Stimulated activated CD8-positive, alpha-beta memory T cell treated with anti-CD3 and anti-CD28 coated beads, Interleukin-12 subunit alpha, Interleukin-12 subunit beta, amount 100 ng/mL, for 1 hour (primary cell): ENCODE results near the gene GRAMD2A.

Experiments used
- DNase-seq: peaks from one replicate; pipeline ENCODE4 v3.0.0-alpha.2; 2020; ENCODE audit warnings: low read depth

Gene GRAMD2A

GRCh38 chr15:72217216-72217615, 19.6 kb upstream of the GRAMD2A start:
- no peak for DNase-seq

- no peak for DNase-seq
These were observed 18.5 kb upstream of the GRAMD2A start for GRCh38 chr15:72216079-72216478.

- no peak for DNase-seq
These were observed 10.0 kb upstream of the GRAMD2A start for GRCh38 chr15:72207558-72208085.

GRCh38 chr15:72206677-72207000, 9.1 kb upstream of the GRAMD2A start:
- no peak for DNase-seq

GRCh38 chr15:72205896-72206676, 8.5 kb upstream of the GRAMD2A start:
- DNase-seq: no peak

GRCh38 chr15:72205273-72205672, 7.7 kb upstream of the GRAMD2A start:
- no peak for DNase-seq

- no peak for DNase-seq
These were observed 5.9 kb upstream of the GRAMD2A start for GRCh38 chr15:72203507-72203837.

GRCh38 chr15:72202801-72203506, 5.4 kb upstream of the GRAMD2A start:
- no peak for DNase-seq

GRCh38 chr15:72202302-72202701, 4.7 kb upstream of the GRAMD2A start:
- DNase-seq: no peak

GRCh38 chr15:72201391-72201921, 3.9 kb upstream of the GRAMD2A start:
- DNase-seq: no peak

- DNase-seq: no peak
These were observed 3.0 kb upstream of the GRAMD2A start for GRCh38 chr15:72200395-72201237.

- peak; percentile 64 for DNase-seq
These were observed 2.2 kb upstream of the GRAMD2A start for GRCh38 chr15:72199721-72200212.

GRCh38 chr15:72199205-72199515, 1.6 kb upstream of the GRAMD2A start:
- no peak for DNase-seq

GRCh38 chr15:72198356-72199204, 993 bp upstream of the GRAMD2A start:
- DNase-seq: no peak

GRCh38 chr15:72197041-72197459, 537 bp downstream of the GRAMD2A start:
- no peak for DNase-seq

- DNase-seq: no peak
These were observed 1.1 kb downstream of the GRAMD2A start for GRCh38 chr15:72196409-72197040.

GRCh38 chr15:72195101-72195511, 2.5 kb downstream of the GRAMD2A start:
- no peak for DNase-seq

GRCh38 chr15:72193836-72194396, 3.7 kb downstream of the GRAMD2A start:
- no peak for DNase-seq

- DNase-seq: no peak
These were observed 5.2 kb downstream of the GRAMD2A start for GRCh38 chr15:72192416-72192815.

- DNase-seq: no peak
These were observed 8.2 kb downstream of the GRAMD2A start for GRCh38 chr15:72189250-72189902.
